HCT116 (cell line): Measurements from ENCODE around the gene SYDE1. TPM values are rescaled to one million over a fixed set of nuclear protein-coding genes. Genes with fewer than 3 reads are reported as not detected.

Source experiments
- ATAC-seq: fragments of 200-7000 bp; cut with Tn5 transposase; 2 replicates; pipeline ENCODE4 v1.9.1; 2020; ENCODE audit warnings: mild to moderate bottlenecking, moderate library complexity
- BruUV-seq: library from RNA; stranded (reverse); fragments of 400-500 nt; replicated peaks from 2 replicates; lab custom pipeline; 2021; lab: Mats Ljungman, UMichigan
- CTCF ChIA-PET: fragments of 300-600 bp; sonication (Branson Sonifier 250); formaldehyde crosslinking; loops from one replicate; lab custom pipeline; 2021; ENCODE audit warnings: antibody characterized with exemption; lab: Charles Lee
- POLR2A ChIA-PET: fragments of 300-600, 350-600 bp; sonication (Branson Sonifier 250); formaldehyde crosslinking; loops from one replicate; lab custom pipeline; 2021; ENCODE audit warnings: antibody characterized with exemption; lab: Charles Lee
- RAD21 ChIA-PET, 2 experiments: fragments of 300-600 bp; sonication (Branson Sonifier 250); formaldehyde crosslinking; loops; one replicate each; lab custom pipeline; 2023; ENCODE audit warnings: low total read pairs in 2 of 2; ENCODE audit not compliant: uncharacterized antibody in 2 of 2, unreplicated experiment in 2 of 2, low non-redundant PET in 1 of 2; lab: Charles Lee
- DNase-seq: peaks from one replicate; pipeline ENCODE4 v3.0.0-alpha.2; 2010; ENCODE audit warnings: low read depth, low spot score
- H2AFZ ChIP-seq: fragments of 200-600 bp; shearing (Covaris generic), sonication (generic); 2 replicates; pipeline ENCODE4 v1.6.1; 2017; ENCODE audit warnings: low read depth, mixed run types, mixed read lengths, antibody characterized with exemption, low read length; ENCODE audit not compliant: poor library complexity, severe bottlenecking
- H3K27ac ChIP-seq: 2 replicates; pipeline ENCODE4 v1.5.1; 2012; ENCODE audit warnings: low read depth, low read length
- H3K27me3 ChIP-seq: fragments of 200-600 bp; sonication (generic); 2 replicates; pipeline ENCODE4 v1.6.1; 2016; ENCODE audit warnings: mixed run types, low read length, mixed read lengths; ENCODE audit not compliant: insufficient read depth
- H3K36me3 ChIP-seq, 2 experiments: fragments of 200-500 bp in 1 of 2; fragments of 200-600 bp in 1 of 2; sonication (Bioruptor generic) in 1 of 2; sonication (generic) in 1 of 2; 2 replicates each; pipeline versions ENCODE4 v1.5.1 to v1.6.1; 2014 to 2016; ENCODE audit warnings: low read length in 2 of 2, inconsistent platforms in 1 of 2, mixed read lengths in 1 of 2, mixed run types in 1 of 2; ENCODE audit not compliant: insufficient read depth in 2 of 2, control insufficient read depth in 1 of 2
- H3K4me1 ChIP-seq, 2 experiments: fragments of 200-600 bp in 1 of 2; sonication (generic) in 1 of 2; 2 replicates each; pipeline versions ENCODE4 v1.5.1 to v1.6.1; 2012 to 2017; ENCODE audit warnings: low read length in 2 of 2, inconsistent platforms in 1 of 2, mild to moderate bottlenecking in 1 of 2, mixed read lengths in 1 of 2, mixed run types in 1 of 2, moderate library complexity in 1 of 2; ENCODE audit not compliant: insufficient read depth in 2 of 2, control insufficient read depth in 1 of 2
- H3K4me2 ChIP-seq: fragments of 200-600 bp; sonication (generic); 2 replicates; pipeline ENCODE4 v1.6.1; 2017; ENCODE audit warnings: mixed run types, low read length, mixed read lengths
- H3K4me3 ChIP-seq, 2 experiments: fragments of 200-600 bp in 1 of 2; sonication (generic) in 1 of 2; replicated peaks in 1 of 2; 2 replicates each; pipeline ENCODE4 v1.5.1; 2011 to 2016; ENCODE audit warnings: low read length in 2 of 2, control low read depth in 1 of 2, low read depth in 1 of 2, mild to moderate bottlenecking in 1 of 2, mixed read lengths in 1 of 2, mixed run types in 1 of 2
- H3K79me2 ChIP-seq: fragments of 200-600 bp; sonication (generic); 2 replicates; pipeline ENCODE4 v1.6.1; 2017; ENCODE audit warnings: mild to moderate bottlenecking, mixed run types, low read length, moderate library complexity, mixed read lengths; ENCODE audit not compliant: insufficient read depth
- H3K9ac ChIP-seq: fragments of 200-600 bp; sonication (generic); 2 replicates; pipeline ENCODE4 v1.6.1; 2016; ENCODE audit warnings: low read length, mixed read lengths
- H3K9me2 ChIP-seq: fragments of 200-600 bp; sonication (generic), shearing (Covaris generic); 2 replicates; pipeline ENCODE4 v1.6.1; 2017; ENCODE audit warnings: mixed run types, mild to moderate bottlenecking, moderate library complexity; ENCODE audit not compliant: insufficient read depth
- H3K9me3 ChIP-seq, 2 experiments: fragments of 200-500 bp in 1 of 2; fragments of 200-600 bp in 1 of 2; sonication (Bioruptor generic) in 1 of 2; sonication (generic) in 1 of 2; 2 replicates each; pipeline ENCODE4 v1.6.1; 2014 to 2017; ENCODE audit warnings: low read length in 2 of 2, mixed read lengths in 2 of 2, inconsistent platforms in 1 of 2, low read depth in 1 of 2, mild to moderate bottlenecking in 1 of 2, mixed run types in 1 of 2, moderate library complexity in 1 of 2; ENCODE audit not compliant: control insufficient read depth in 1 of 2, insufficient read depth in 1 of 2
- H4K20me1 ChIP-seq: fragments of 200-600 bp; sonication (generic), shearing (Covaris generic); 2 replicates; pipeline ENCODE4 v1.6.1; 2017; ENCODE audit warnings: mixed run types, mild to moderate bottlenecking, moderate library complexity; ENCODE audit not compliant: insufficient read depth
- ATF3 ChIP-seq: IDR thresholded peaks from 2 replicates; pipeline ENCODE4 v1.6.1; 2012
- CEBPB ChIP-seq: IDR thresholded peaks from 2 replicates; pipeline ENCODE4 v1.6.1; 2012; ENCODE audit warnings: low read depth
- EGR1 ChIP-seq: IDR thresholded peaks from 2 replicates; pipeline ENCODE4 v1.6.1; 2012; ENCODE audit warnings: low read depth
- ELF1 ChIP-seq: IDR thresholded peaks from 2 replicates; pipeline ENCODE4 v1.6.1; 2012; ENCODE audit warnings: low read depth, borderline replicate concordance
- EZH2 ChIP-seq: fragments of 200-600 bp; sonication (generic); IDR thresholded peaks from 2 replicates; pipeline ENCODE4 v1.6.1; 2017; ENCODE audit warnings: antibody characterized with exemption, mixed run types
- EZH2phosphoT487 ChIP-seq: fragments of 200-600 bp; IDR thresholded peaks from 2 replicates; pipeline ENCODE4 v1.6.1; 2018; ENCODE audit warnings: antibody characterized with exemption, borderline replicate concordance
- FOSL1 ChIP-seq: IDR thresholded peaks from 2 replicates; pipeline ENCODE4 v1.6.1; 2012; ENCODE audit warnings: low read depth
- JUND ChIP-seq: IDR thresholded peaks from 2 replicates; pipeline ENCODE4 v1.6.1; 2012
- MAX ChIP-seq: IDR thresholded peaks from 2 replicates; pipeline ENCODE4 v1.6.1; 2012
- POLR2A ChIP-seq: IDR thresholded peaks from 2 replicates; pipeline ENCODE4 v1.7.0; 2011; ENCODE audit warnings: borderline replicate concordance; ENCODE audit not compliant: insufficient read depth, insufficient read length; ENCODE audit errors: extremely low read depth
- POLR2AphosphoS5 ChIP-seq: IDR thresholded peaks from 2 replicates; pipeline ENCODE4 v1.6.1; 2011; ENCODE audit warnings: mild to moderate bottlenecking, low read depth, low read length, moderate library complexity
- RAD21 ChIP-seq: IDR thresholded peaks from 2 replicates; pipeline ENCODE4 v1.6.1; 2012; ENCODE audit warnings: low read depth, mild to moderate bottlenecking
- SIN3A ChIP-seq: IDR thresholded peaks from 2 replicates; pipeline ENCODE4 v1.6.1; 2012; ENCODE audit warnings: low read depth
- SP1 ChIP-seq: IDR thresholded peaks from 2 replicates; pipeline ENCODE4 v1.6.1; 2012; ENCODE audit warnings: low read depth
- SRF ChIP-seq: IDR thresholded peaks from 2 replicates; pipeline ENCODE4 v1.6.1; 2012; ENCODE audit warnings: low read depth
- TCF7L2 ChIP-seq: IDR thresholded peaks from 2 replicates; pipeline ENCODE4 v1.7.0; 2011; ENCODE audit warnings: borderline replicate concordance, inconsistent platforms; ENCODE audit not compliant: insufficient read depth, insufficient read length; ENCODE audit errors: extremely low read depth
- YY1 ChIP-seq: IDR thresholded peaks from 2 replicates; pipeline ENCODE4 v1.6.1; 2011; ENCODE audit warnings: low read length, low read depth, moderate library complexity, mild to moderate bottlenecking; ENCODE audit not compliant: insufficient replicate concordance; ENCODE audit errors: extremely low read depth
- ZBTB33 ChIP-seq: IDR thresholded peaks from 2 replicates; pipeline ENCODE4 v1.6.1; 2011; ENCODE audit warnings: mild to moderate bottlenecking, low read length, moderate library complexity; ENCODE audit not compliant: insufficient replicate concordance; ENCODE audit errors: extremely low read depth
- ZNF274 ChIP-seq: fragments of 200-500 bp; sonication (Bioruptor generic); IDR thresholded peaks from 2 replicates; pipeline ENCODE4 v1.6.1; 2014; ENCODE audit warnings: mild to moderate bottlenecking, low read depth, low read length, inconsistent platforms
- intact Hi-C: fragments of 100-400 bp; cut with micrococcal nuclease; formaldehyde crosslinking; loops from 2 replicates; pipeline ENCODE4 v1.10.0; 2022
- total RNA-seq: library from RNA; stranded (reverse); gene quantifications from one replicate; pipeline ENCODE4 v1.2.1, GENCODE V29; 2021; ENCODE audit not compliant: unreplicated experiment

Gene SYDE1
- total RNA-seq, 1 experiment from 2014 or later: 4.9 TPM

- ATAC-seq: no peak
- Histone ChIP-seq H3K36me3 (no peaks in the 10 kb centered on the region), H3K4me3 (no peak overlapping the region), H2AFZ (no peak overlapping the region), H3K9ac (no peak overlapping the region), H3K4me2 (no peak overlapping the region), H3K9me3 (peaks cover 10 to 15% of the 10 kb centered on the region in 2 experiments; a peak in 2 of 4 replicates), H4K20me1 (no peaks in the 10 kb centered on the region), H3K79me2 (no peaks in the 10 kb centered on the region), H3K27ac (no peak overlapping the region), H3K4me1 (no peaks in the 10 kb centered on the region)
- ChIA-PET RAD21 (no interaction called here), CTCF (no interaction called here), POLR2A (no interaction called here)
- BruUV-seq: no TSS peak
- intact Hi-C loops: no loop called here
- TF ChIP-seq TCF7L2 (no peak), EZH2 (no peak), CEBPB (no peak)
- TF ChIP-seq, all 23 proteins: peak for 0
- DNase-seq: no peak
- no peaks in the 10 kb centered on the region for H3K27me3 ChIP-seq
- H3K9me2 ChIP-seq: no peaks in the 10 kb centered on the region
Measured at GRCh38 chr19:15137777-15138176, 30.6 kb downstream of the SYDE1 start.

- RAD21 ChIA-PET: no interaction called here
- Histone ChIP-seq H3K4me1 (no peaks in the 10 kb centered on the region), H2AFZ (no peak overlapping the region), H3K79me2 (no peaks in the 10 kb centered on the region), H3K36me3 (no peaks in the 10 kb centered on the region), H4K20me1 (no peaks in the 10 kb centered on the region), H3K9me3 (peaks cover 10 to 15% of the 10 kb centered on the region in 2 experiments; a peak in 2 of 4 replicates), H3K4me3 (no peak overlapping the region), H3K27ac (no peak overlapping the region), H3K9ac (no peak overlapping the region), H3K27me3 (no peaks in the 10 kb centered on the region), H3K9me2 (no peaks in the 10 kb centered on the region), H3K4me2 (no peak overlapping the region)
- no TSS peak for BruUV-seq
- intact Hi-C loops: no loop called here
- DNase-seq (no peak), ATAC-seq (no peak)
- CTCF ChIA-PET: no interaction called here
- POLR2A ChIA-PET: no interaction called here
- TF ChIP-seq EZH2phosphoT487: no peak
- no peak for TF ChIP-seq RAD21
- no peak for TF ChIP-seq ELF1
- TF ChIP-seq POLR2A: no peak
- no peak for TF ChIP-seq MAX
- TF ChIP-seq JUND: no peak
- no peak for TF ChIP-seq ATF3
- TF ChIP-seq ZBTB33: no peak
- no peak for TF ChIP-seq YY1
- no peak for TF ChIP-seq SRF
- no peak for TF ChIP-seq CEBPB
- TF ChIP-seq EGR1: no peak
- TF ChIP-seq FOSL1: no peak
- TF ChIP-seq POLR2AphosphoS5: no peak
- no peak for TF ChIP-seq SIN3A
- TF ChIP-seq ZNF274: no peak
- no peak for TF ChIP-seq SP1
- no peak for TF ChIP-seq TCF7L2
Measured at GRCh38 chr19:15138427-15138826, 31.2 kb downstream of the SYDE1 start.
